Esophagus muscularis mucosa (tissue), 4 donors: ENCODE results near the gene PLXNA4. TPM values are rescaled to one million over a fixed set of nuclear protein-coding genes. Genes with fewer than 3 reads are reported as not detected.

Experiments
- DNase-seq: peaks from one replicate; pipeline ENCODE4 v3.0.0-alpha.2; 2017; ENCODE audit errors: extremely low spot score
- H3K27ac ChIP-seq, 4 donors: fragments of 200-600 bp; sonication (generic); replicated peaks in 1 of 4; 1 replicate in 3 of 4; 2 replicates in 1 of 4; pipeline ENCODE4 v1.5.1; 2016 to 2019; ENCODE audit warnings: mild to moderate bottlenecking in 1 of 4
- H3K27me3 ChIP-seq, 4 donors: fragments of 200-600 bp; sonication (generic); one replicate each; pipeline versions ENCODE4 v1.5.1 to v1.6.0; 2016 to 2019
- H3K36me3 ChIP-seq, 4 donors: fragments of 200-600 bp; sonication (generic); one replicate each; pipeline ENCODE4 v1.5.1; 2016 to 2019
- H3K4me1 ChIP-seq, 4 donors: fragments of 200-600 bp; sonication (generic); one replicate each; pipeline ENCODE4 v1.5.1; 2016 to 2019
- H3K4me3 ChIP-seq, 4 donors: fragments of 200-600 bp; sonication (generic); 1 replicate in 2 of 4; 2 replicates in 2 of 4; pipeline ENCODE4 v1.5.1; 2016 to 2019; ENCODE audit warnings: mild to moderate bottlenecking in 4 of 4, moderate library complexity in 1 of 4
- H3K9me3 ChIP-seq, 4 donors: fragments of 200-600 bp; sonication (generic); 1 replicate in 3 of 4; 2 replicates in 1 of 4; pipeline ENCODE4 v1.5.1; 2016 to 2019
- EP300 ChIP-seq: sonication (generic); formaldehyde crosslinking; IDR thresholded peaks from one replicate; pipeline ENCODE4 v1.6.1; 2017; ENCODE audit warnings: antibody characterized with exemption
- POLR2A ChIP-seq: fragments of 450-650 bp; IDR thresholded peaks from one replicate; pipeline ENCODE4 v1.6.1; 2017; ENCODE audit warnings: antibody characterized with exemption, moderate library complexity, mild to moderate bottlenecking, low read depth
- POLR2AphosphoS5 ChIP-seq, 2 donors: sonication (generic); formaldehyde crosslinking; IDR thresholded peaks; one replicate each; pipeline ENCODE4 v1.6.1; 2017; ENCODE audit warnings: antibody characterized with exemption in 2 of 2
- WGBS: methylation state at CpG from one replicate; pipeline ENCODE4 v1.1.5; 2018; 5-methylcytosine and 5-hydroxymethylcytosine counted together
- intact Hi-C: fragments of 100-400 bp; cut with DNase I; formaldehyde crosslinking; loops from one replicate; pipeline ENCODE4 v1.15.1; 2023
- total RNA-seq, 4 donors: library from RNA; depleted of rRNA; stranded (reverse); fragments of >200 nt; gene quantifications; one replicate each; pipeline versions ENCODE4 v1.1.0 to v1.2.1, GENCODE V29; 2016
- TF ChIP-seq, protein P1 (sequence below), 3 experiments: fragments of 200-600 bp in 2 of 3; fragments of 450-650 bp in 1 of 3; sonication (generic) in 2 of 3; IDR thresholded peaks; one replicate each; pipeline ENCODE4 v1.5.1; 2017 to 2019; ENCODE audit warnings: antibody characterized with exemption in 3 of 3, mild to moderate bottlenecking in 2 of 3, moderate library complexity in 1 of 3

Gene PLXNA4
- total RNA-seq, 4 donors from 2014 or later: 5.0 to 9.5 (median 6.6) TPM

DNA sequence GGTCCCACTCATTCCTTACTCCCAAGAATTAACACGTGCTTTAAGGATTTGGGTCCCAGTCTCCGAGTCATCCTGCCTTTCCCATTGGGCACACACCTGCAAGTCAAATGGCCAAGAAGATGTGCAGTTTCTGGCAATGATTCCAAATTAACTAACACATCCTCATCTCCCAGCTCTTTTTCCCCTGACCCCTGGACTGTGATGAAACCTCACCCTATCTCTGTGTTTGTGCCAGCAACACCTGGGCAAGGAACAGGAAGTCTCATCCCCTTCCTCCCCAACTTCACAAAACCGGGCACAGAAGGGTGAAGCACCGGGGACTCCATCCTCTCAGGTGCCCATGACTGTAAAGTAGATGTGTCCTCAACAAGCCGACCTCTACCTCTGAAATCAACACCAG, 54.8 kb downstream of the PLXNA4 start:
- intact Hi-C loops: no loop called here
- DNase-seq: no peak
- Histone ChIP-seq H3K27me3 (no peaks in the 10 kb centered on the region), H3K4me3 (no peak overlapping the region), H3K4me1 (peaks cover 11 to 35% (median 25%) of the 10 kb centered on the region in 4 donors), H3K36me3 (no peaks in the 10 kb centered on the region), H3K27ac (no peak overlapping the region), H3K9me3 (no peaks in the 10 kb centered on the region)
- WGBS: 88% methylated on average over 5 of the region's 5 CpGs
- TF ChIP-seq EP300: no peak
- no peak for TF ChIP-seq POLR2AphosphoS5 (IDR thresholded peaks at IDR 0.05)
- TF ChIP-seq, protein P1, sequence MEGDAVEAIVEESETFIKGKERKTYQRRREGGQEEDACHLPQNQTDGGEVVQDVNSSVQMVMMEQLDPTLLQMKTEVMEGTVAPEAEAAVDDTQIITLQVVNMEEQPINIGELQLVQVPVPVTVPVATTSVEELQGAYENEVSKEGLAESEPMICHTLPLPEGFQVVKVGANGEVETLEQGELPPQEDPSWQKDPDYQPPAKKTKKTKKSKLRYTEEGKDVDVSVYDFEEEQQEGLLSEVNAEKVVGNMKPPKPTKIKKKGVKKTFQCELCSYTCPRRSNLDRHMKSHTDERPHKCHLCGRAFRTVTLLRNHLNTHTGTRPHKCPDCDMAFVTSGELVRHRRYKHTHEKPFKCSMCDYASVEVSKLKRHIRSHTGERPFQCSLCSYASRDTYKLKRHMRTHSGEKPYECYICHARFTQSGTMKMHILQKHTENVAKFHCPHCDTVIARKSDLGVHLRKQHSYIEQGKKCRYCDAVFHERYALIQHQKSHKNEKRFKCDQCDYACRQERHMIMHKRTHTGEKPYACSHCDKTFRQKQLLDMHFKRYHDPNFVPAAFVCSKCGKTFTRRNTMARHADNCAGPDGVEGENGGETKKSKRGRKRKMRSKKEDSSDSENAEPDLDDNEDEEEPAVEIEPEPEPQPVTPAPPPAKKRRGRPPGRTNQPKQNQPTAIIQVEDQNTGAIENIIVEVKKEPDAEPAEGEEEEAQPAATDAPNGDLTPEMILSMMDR (IDR thresholded peaks at IDR 0.05): no peak
- no peak for TF ChIP-seq POLR2A

DNA sequence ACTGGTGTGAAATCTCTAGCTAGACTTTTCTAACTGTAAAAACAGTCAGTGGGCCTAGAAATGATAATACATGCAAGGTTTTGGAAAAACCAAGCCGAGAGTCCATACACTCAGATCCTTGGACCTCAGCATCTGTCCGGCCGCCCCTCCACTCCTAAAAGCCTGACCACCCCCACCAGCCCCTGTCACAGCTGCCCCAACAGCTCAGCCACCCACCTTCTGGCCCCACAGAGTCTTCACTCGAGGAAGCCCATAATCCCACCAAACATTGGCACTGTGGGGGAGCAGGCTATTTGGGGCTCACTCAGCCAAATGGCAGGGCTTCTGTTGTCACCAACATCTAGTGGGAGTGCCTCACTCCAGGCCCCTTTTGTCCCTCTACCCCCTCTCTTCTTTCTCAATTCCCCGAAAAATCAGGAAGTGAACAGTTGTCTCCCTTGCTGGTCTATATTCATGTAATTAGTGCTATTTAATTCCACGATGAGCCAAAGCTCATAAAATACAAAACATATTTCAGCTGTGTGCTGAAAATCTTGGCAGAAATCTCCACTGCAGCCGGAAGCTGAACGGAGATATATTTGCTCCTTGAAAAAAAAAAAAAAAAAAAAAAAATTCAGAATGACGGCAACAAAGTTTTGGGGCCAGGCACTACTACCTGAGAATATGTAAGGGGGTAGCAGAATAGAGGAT, 55.5 kb downstream of the PLXNA4 start:
- no peak for TF ChIP-seq POLR2A
- TF ChIP-seq, protein P1 (IDR thresholded peaks at IDR 0.05): no peak
- no peak for TF ChIP-seq POLR2AphosphoS5 (IDR thresholded peaks at IDR 0.05)
- no peak for TF ChIP-seq EP300
- DNase-seq: no peak
- no peak overlapping the region for H3K4me3 ChIP-seq
- no peaks in the 10 kb centered on the region for H3K36me3 ChIP-seq
- H3K4me1 ChIP-seq: peaks cover 15 to 38% (median 29%) of the 10 kb centered on the region in 4 donors
- H3K9me3 ChIP-seq: no peaks in the 10 kb centered on the region
- intact Hi-C loops: no loop called here
- 60% methylated on average over 9 of the region's 9 CpGs for WGBS
- no peaks in the 10 kb centered on the region for H3K27me3 ChIP-seq
- H3K27ac ChIP-seq: peak overlapping the region in 1 of 4 donors; percentile 52

DNA sequence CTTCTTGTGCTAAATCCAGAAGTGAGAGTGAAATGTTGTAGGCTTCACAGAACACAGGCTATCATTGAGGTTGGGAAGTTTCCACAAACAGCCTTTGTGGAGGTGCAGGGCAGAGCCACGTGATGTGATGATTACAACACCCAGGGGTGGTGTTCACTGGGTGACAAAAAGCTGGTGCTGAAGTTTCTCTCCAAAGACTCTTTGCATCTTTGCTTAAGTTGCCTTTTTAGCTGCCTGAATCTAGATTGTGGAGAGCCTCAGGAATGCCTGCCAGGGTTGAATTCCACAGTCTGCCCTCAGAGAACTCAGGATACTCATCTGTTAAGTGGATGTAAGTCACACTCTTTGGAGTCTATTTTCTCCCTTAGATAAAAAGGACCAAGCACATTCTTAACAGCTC, 56.3 kb downstream of the PLXNA4 start:
- Histone ChIP-seq H3K36me3 (no peaks in the 10 kb centered on the region), H3K9me3 (no peaks in the 10 kb centered on the region), H3K27me3 (no peaks in the 10 kb centered on the region), H3K4me3 (no peak overlapping the region), H3K27ac (peak overlapping the region in 1 of 4 donors; percentile 52), H3K4me1 (peaks cover 16 to 38% (median 29%) of the 10 kb centered on the region in 4 donors)
- TF ChIP-seq EP300 (no peak), POLR2AphosphoS5 (IDR thresholded peaks at IDR 0.05) (no peak), POLR2A (no peak)
- TF ChIP-seq, protein P1 (IDR thresholded peaks at IDR 0.05): no peak
- intact Hi-C loops: loop anchor here (5.0 kb wide), 1 partner anchor 57 kb away; the partner anchor contains the start of gene PLXNA4
- WGBS: 50% methylated on average over 1 of the region's 1 CpG
- no peak for DNase-seq

DNA sequence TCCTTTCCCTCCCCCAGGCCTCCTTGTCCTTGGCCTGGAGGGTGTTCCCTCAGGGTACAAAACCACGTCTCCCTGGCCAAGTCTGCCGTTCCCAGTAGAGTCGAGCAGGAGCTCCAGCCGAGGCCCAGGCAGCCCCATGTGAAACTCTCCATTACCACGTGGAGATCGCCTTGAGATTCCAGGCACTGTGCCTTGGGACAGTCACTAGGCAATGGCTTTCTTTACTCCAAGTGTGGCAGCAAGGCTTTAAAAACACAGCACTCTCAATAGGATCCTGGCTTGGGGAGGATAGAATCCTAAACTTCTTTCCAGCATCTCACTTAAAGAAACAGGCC, 57.5 kb downstream of the PLXNA4 start:
- H3K27me3 ChIP-seq: no peaks in the 10 kb centered on the region
- intact Hi-C loops: loop anchor here (5.0 kb wide), 1 partner anchor 58 kb away; the partner anchor contains the start of gene PLXNA4

DNA sequence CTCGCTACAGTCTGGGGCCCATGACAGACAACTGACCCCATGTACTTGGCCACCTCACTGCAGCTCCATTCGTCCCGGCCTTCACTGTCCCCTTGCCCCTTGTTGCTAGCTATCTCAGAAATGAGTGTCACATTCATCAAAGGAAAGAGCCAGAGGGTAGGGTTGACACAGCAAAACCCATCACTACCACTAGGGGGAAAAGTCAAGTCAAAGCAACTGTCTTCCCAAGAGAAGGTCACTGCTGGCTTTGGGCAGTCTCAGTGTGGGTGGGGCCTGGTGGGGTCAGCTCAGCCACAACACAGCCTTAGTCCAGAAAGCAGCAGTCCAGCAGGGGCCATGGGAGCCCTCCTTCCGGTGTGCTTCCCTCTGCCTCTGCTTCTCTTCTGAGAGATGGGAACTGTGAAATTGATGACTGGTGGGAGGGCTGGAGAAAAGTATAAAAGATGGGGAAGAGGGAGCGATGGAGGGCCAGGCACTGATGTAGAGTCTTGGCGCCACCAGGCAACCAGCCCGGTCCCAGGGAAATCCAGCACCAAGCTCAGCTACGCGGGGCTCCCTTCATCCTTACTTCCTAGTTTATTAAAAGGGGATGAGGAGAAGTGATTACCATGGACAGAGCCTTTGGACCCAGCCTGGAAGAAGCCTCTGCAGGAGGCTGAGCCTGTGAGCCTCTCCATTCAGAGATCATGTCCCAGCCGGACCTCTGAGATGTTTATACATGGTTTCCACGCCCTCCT, 58.0 kb downstream of the PLXNA4 start:
- no peaks in the 10 kb centered on the region for H3K27me3 ChIP-seq
- peaks cover 16 to 38% (median 29%) of the 10 kb centered on the region in 4 donors for H3K4me1 ChIP-seq
- TF ChIP-seq EP300: no peak
- no peak for TF ChIP-seq POLR2AphosphoS5 (IDR thresholded peaks at IDR 0.05)
- TF ChIP-seq, protein P1 (IDR thresholded peaks at IDR 0.05): peak in 1 of 3 experiments; percentile 37
- no peak for TF ChIP-seq POLR2A
- H3K4me3 ChIP-seq: no peak overlapping the region
- intact Hi-C loops: loop anchor here (5.0 kb wide), 1 partner anchor 59 kb away; the partner anchor contains the start of gene PLXNA4
- H3K36me3 ChIP-seq: no peaks in the 10 kb centered on the region
- 90% methylated on average over 11 of the region's 11 CpGs for WGBS
- DNase-seq: no peak
- no peaks in the 10 kb centered on the region for H3K9me3 ChIP-seq
- no peak overlapping the region for H3K27ac ChIP-seq

More for the DNA sequence above, 57.5 kb downstream of the PLXNA4 start:
- Histone ChIP-seq H3K27ac (no peak overlapping the region), H3K4me3 (no peak overlapping the region), H3K9me3 (no peaks in the 10 kb centered on the region), H3K4me1 (peaks cover 16 to 38% (median 29%) of the 10 kb centered on the region in 4 donors), H3K36me3 (no peaks in the 10 kb centered on the region)
- no peak for TF ChIP-seq EP300
- WGBS: 68% methylated on average over 6 of the region's 6 CpGs
- DNase-seq: no peak
